Mononuclear cell (primary cell): ENCODE results near the gene PGAP6. TPM values are rescaled to one million over a fixed set of nuclear protein-coding genes. Genes with fewer than 3 reads are reported as not detected.
"Not testable (repeated sequence)": the region's sequence is repeated elsewhere in the genome, so short reads cannot be mapped to it uniquely, and the experiment has no call there.

ENCODE experiments used
- H3K27me3 ChIP-seq: 2 replicates; pipeline ENCODE4 v1.6.0; 2011; ENCODE audit warnings: low read length, control low read depth; ENCODE audit not compliant: insufficient read depth
- H3K4me1 ChIP-seq: 2 replicates; pipeline ENCODE4 v1.5.1; 2011; ENCODE audit warnings: mild to moderate bottlenecking, low read length, control low read depth; ENCODE audit not compliant: insufficient read depth
- H3K4me3 ChIP-seq: 2 replicates; pipeline ENCODE4 v1.5.1; 2011; ENCODE audit warnings: mild to moderate bottlenecking, low read length, moderate library complexity
- H3K9me3 ChIP-seq: 2 replicates; pipeline ENCODE4 v1.5.1; 2011; ENCODE audit warnings: low read depth, mild to moderate bottlenecking, control low read depth, low read length
- total RNA-seq: library from RNA; depleted of rRNA; stranded (reverse); fragments of >200 nt; gene quantifications from one replicate; pipeline ENCODE4 v1.2.3, GENCODE V29; 2012

Gene PGAP6, protein sequence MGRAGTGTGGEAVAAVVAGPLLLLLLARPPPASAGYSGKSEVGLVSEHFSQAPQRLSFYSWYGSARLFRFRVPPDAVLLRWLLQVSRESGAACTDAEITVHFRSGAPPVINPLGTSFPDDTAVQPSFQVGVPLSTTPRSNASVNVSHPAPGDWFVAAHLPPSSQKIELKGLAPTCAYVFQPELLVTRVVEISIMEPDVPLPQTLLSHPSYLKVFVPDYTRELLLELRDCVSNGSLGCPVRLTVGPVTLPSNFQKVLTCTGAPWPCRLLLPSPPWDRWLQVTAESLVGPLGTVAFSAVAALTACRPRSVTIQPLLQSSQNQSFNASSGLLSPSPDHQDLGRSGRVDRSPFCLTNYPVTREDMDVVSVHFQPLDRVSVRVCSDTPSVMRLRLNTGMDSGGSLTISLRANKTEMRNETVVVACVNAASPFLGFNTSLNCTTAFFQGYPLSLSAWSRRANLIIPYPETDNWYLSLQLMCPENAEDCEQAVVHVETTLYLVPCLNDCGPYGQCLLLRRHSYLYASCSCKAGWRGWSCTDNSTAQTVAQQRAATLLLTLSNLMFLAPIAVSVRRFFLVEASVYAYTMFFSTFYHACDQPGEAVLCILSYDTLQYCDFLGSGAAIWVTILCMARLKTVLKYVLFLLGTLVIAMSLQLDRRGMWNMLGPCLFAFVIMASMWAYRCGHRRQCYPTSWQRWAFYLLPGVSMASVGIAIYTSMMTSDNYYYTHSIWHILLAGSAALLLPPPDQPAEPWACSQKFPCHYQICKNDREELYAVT
- 24.8 TPM for total RNA-seq

DNA sequence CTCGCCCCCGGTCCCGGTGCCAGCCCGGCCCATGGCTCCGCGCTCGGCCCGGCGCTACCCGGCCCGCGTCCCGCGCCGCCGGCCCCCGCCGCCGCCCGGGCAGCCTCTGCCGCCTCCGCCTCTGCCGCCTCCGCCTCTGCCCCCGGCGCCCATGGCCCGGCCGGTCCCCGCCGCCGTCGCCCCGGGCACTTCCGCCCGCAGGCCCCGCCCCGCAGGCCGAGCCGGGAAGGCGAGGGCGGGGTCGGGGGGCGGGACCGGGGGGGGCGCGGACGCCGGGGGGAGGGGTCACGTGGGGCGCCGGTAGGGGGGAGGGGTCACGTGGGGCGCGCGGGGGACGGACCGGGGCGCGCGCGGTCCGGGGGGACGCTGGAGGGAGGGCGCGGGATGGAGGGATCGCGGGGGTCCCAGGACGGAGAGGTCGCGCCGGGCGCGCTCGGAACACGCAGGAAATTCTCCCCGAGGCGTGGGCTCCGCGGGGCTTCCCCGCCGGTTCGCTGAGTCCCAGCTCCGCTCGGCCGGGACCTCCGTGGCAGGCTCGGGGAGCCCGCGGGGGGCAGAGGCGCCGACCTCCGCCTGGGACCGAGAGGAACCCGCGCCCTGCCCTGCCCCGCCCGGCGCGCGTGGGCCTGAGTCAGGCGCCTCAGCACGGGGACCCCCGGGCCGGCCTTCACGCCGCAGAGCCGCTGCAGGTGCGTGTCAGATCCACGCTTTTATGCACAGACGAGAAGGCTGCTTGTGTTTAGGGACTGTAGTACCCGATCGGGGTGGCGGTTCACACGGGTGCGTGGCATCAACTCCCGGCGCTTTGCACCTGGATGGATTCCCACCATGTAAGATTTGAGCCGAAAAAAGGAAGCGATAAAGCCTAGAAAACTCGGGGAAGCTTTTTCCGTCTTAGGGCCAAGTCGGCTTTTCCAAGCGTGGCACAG is at the start of gene PGAP6:
Gene PGAP6 (minus strand): TSS at position 190 of the 929 bp plus-strand sequence. CDS start 157 bp downstream, at position 33.
- H3K27me3 ChIP-seq: no peaks in the 10 kb centered on the region
- peak within 1 kb of the TSS; percentile 71 for H3K4me3 ChIP-seq
- peaks cover 41% of the 10 kb centered on the region for H3K4me1 ChIP-seq
- H3K9me3 ChIP-seq: no peaks in the 10 kb centered on the region

- Histone ChIP-seq H3K4me1 (peaks cover 14% of the 10 kb centered on the region), H3K4me3 (no peak overlapping the region), H3K27me3 (peaks cover 6% of the 10 kb centered on the region), H3K9me3 (no peaks in the 10 kb centered on the region)
Measured at GRCh38 chr16:430904-431303, 49.1 kb upstream of the PGAP6 start.

GRCh38 chr16:427250-427649 is 45.5 kb upstream of the PGAP6 start:
- H3K27me3 ChIP-seq: peaks cover 6% of the 10 kb centered on the region
- no peak overlapping the region for H3K4me3 ChIP-seq
- no peaks in the 10 kb centered on the region for H3K9me3 ChIP-seq
- H3K4me1 ChIP-seq: peaks cover 27% of the 10 kb centered on the region

DNA sequence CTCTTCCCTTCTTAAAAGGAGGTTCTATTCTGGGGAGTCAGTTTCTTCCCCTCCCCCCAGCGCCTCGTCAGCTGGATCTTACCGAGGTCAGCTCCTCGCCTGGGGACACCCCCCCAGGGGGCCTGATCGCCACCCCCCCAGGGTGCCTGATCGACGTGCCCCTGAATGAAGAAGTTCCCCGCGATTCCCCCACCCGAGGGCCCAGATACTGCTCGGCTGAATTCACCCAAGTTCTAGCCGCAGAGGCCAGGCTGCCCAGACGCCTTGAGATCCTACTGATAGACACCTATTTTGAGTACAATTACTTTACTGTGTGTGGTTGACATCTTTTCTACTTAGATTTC is 45.1 kb upstream of the PGAP6 start:
- H3K27me3 ChIP-seq: peaks cover 6% of the 10 kb centered on the region
- no peaks in the 10 kb centered on the region for H3K9me3 ChIP-seq
- peaks cover 27% of the 10 kb centered on the region for H3K4me1 ChIP-seq
- H3K4me3 ChIP-seq: no peak overlapping the region

DNA sequence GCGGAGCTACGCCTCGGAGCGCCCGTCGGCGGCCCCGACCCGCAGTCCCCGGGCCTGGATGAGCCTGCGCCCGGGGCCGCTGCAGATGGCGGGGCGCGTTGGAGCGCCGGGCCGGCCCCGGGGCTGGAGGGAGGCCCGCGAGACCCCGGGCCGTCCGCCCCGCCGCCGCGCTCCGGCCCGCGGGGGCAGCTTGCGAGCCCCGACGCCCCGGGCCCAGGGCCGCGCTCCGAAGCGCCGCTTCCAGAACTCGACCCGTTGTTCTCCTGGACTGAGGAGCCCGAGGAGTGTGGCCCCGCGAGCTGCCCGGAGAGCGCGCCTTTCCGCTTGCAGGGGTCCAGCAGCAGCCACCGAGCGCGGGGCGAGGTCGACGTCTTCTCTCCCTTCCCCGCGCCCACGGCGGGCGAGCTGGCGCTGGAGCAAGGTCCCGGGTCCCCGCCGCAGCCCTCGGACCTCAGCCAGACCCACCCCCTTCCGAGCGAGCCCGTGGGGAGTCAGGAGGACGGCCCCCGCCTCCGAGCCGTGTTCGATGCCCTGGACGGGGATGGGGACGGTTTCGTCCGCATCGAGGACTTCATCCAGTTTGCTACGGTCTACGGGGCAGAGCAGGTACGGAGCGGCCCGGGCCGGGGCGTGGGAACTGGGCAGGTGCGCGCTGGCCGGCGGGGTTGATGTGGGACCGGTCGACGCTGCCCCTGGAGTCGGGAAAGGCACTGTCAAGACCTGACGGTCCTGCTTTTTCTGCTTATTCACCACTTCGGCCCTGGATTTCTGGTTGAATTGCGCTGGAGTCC is 44.5 kb upstream of the PGAP6 start:
- peaks cover 27% of the 10 kb centered on the region for H3K4me1 ChIP-seq
- no peaks in the 10 kb centered on the region for H3K9me3 ChIP-seq
- H3K4me3 ChIP-seq: peak overlapping the region; percentile 26
- H3K27me3 ChIP-seq: peaks cover 6% of the 10 kb centered on the region

DNA sequence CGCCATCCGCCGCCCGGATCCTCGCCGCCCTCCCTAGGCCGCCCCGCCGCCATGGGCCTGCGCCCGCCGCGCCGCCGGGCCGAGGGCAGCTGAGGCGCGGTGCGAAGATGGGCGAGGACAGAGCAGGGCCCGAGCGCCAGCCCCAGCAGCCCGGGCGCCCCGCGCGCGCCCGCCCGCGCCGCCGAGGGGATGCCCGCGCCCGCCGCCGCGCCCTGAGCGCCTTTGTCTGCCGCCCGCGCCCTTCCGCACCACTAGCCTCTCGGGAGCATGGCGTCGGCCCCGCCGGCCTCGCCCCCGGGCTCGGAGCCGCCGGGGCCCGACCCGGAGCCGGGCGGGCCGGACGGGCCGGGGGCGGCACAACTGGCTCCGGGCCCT is 43.9 kb upstream of the PGAP6 start:
- Histone ChIP-seq H3K4me1 (peaks cover 27% of the 10 kb centered on the region), H3K9me3 (no peaks in the 10 kb centered on the region), H3K27me3 (peaks cover 6% of the 10 kb centered on the region), H3K4me3 (peak overlapping the region; percentile 59)

DNA sequence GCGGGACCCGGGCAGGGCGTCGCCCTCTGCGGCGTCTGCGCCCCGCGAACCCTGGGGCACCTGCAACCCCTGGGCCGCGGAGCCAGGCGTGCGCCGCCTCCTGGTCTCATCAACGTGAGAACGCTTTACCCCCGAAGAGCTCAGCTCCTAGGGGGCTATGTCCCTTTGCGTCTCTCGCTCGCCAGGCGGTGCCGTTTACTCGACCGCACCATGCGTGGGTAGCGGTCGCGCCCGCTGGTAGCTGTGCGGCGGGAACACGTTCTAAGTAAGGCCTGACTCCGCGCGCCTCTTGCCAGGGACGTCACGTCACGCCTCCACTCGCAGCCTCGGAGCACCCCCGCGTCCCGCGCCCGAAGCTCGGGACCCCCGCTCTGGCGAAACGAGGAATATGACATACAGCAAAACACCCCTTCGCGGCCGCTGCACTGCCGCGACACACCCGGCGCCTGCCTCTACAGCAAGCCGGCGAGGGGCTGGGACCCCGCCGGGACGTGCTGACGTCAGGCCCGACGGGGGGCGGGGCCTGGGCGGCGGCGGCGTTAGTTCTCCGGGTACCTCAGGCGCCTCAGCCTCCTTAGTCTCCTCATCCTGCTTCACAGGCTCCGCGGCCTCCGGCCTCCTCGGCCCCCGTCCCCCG is 43.4 kb upstream of the PGAP6 start, which contains the start of gene RAB11FIP3:
Gene RAB11FIP3 (plus strand): TSS at position 568 of the 637 bp plus-strand sequence. CDS start 358 bp downstream, outside the sequence.
- Histone ChIP-seq H3K4me3 (peak within 1 kb of the TSS; percentile 59), H3K27me3 (peaks cover 6% of the 10 kb centered on the region), H3K9me3 (no peaks in the 10 kb centered on the region), H3K4me1 (peaks cover 27% of the 10 kb centered on the region)

- Histone ChIP-seq H3K27me3 (peaks cover 6% of the 10 kb centered on the region), H3K4me1 (peaks cover 27% of the 10 kb centered on the region), H3K4me3 (peak overlapping the region; percentile 59), H3K9me3 (no peaks in the 10 kb centered on the region)
Measured at GRCh38 chr16:424623-425081, 42.9 kb upstream of the PGAP6 start.

GRCh38 chr16:424033-424622 is 42.4 kb upstream of the PGAP6 start:
- H3K4me1 ChIP-seq: peaks cover 27% of the 10 kb centered on the region
- H3K9me3 ChIP-seq: no peaks in the 10 kb centered on the region
- H3K4me3 ChIP-seq: no peak overlapping the region
- peaks cover 6% of the 10 kb centered on the region for H3K27me3 ChIP-seq

DNA sequence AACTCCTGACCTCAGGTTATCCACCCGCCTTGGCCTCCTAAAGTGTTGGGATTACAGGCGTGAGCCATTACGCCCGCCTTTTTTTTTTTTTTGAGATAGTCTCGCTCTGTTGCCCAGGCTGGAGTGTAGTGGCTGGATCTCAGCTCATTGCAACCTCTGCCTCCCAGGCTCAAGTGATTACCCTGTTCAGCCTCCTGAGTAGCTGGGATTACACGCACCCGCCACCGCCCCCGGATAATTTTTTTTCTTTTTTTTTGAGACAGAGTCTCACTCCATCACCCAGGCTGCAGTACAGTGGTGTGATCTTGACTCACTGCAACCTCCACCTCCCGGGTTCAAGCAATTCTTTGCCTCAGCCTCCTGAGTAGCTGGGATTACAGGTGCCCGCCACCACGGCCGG is 40.4 kb upstream of the PGAP6 start:
- H3K4me3 ChIP-seq, H3K9me3 ChIP-seq, H3K27me3 ChIP-seq: not testable (repeated sequence)
- H3K4me1 ChIP-seq: peaks cover 23% of the 10 kb centered on the region

GRCh38 chr16:415170-415498 is 33.4 kb upstream of the PGAP6 start:
- not testable (repeated sequence) for H3K27me3 ChIP-seq, H3K4me3 ChIP-seq, H3K4me1 ChIP-seq, H3K9me3 ChIP-seq

DNA sequence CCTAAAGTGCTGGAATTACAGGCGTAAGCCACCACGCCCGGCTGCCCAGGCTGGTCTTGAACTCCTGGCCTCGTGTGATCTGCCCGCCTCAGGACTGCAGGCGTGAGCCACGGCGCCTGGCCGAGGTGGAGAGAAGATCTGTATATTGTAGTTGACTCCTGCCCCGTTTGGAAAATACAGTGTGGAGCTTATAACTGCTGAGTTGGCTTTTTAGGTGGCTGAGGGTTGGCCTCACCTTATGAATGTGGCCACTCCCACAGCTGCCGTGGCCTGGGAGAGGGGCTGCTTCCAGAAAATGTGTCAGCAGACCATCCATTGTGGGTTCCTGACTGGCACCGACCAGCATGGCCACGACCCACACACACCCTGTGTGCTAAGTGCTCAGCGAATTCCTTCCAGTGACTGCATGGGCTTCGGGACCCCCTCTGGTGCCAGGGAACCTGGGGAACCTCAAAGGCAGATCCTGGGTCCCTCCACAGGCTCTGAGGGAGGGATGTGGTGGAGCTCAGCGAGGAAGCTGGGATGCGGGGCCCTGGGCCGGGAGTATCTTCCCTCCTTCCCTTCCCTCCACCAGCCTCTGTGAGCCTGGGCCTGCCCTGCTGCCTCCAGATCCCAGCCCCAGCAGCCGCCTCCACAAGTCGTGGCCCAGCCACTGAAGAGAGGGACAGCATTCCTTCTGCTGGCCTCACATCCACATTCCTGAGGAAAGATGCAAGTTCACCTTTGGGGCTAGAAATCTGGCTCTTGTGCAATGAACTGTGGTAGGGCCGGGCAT is 32.8 kb upstream of the PGAP6 start:
- no peaks in the 10 kb centered on the region for H3K4me1 ChIP-seq
- H3K9me3 ChIP-seq: no peaks in the 10 kb centered on the region
- no peak overlapping the region for H3K4me3 ChIP-seq
- no peaks in the 10 kb centered on the region for H3K27me3 ChIP-seq
